HepG2 (cell line): Measurements from ENCODE around the gene ABCA2. TPM values are rescaled to one million over a fixed set of nuclear protein-coding genes. Genes with fewer than 3 reads are reported as not detected.

Source experiments
- ATAC-seq: fragments of 200-7000 bp; cut with Tn5 transposase; 3 replicates; pipeline ENCODE4 v1.9.1; 2020; ENCODE audit warnings: mild to moderate bottlenecking, moderate library complexity
- BruUV-seq: library from RNA; stranded (reverse); fragments of 400-500 nt; replicated peaks from 2 replicates; lab custom pipeline; 2021; lab: Mats Ljungman, UMichigan
- CTCF ChIA-PET: fragments of 300-600 bp; formaldehyde crosslinking; extraction: SDS; loops from one replicate; lab custom pipeline; 2021; ENCODE audit warnings: low total read pairs, inconsistent platforms, low intra/inter-chr PET ratio; lab: Yijun Ruan, JAX
- POLR2A ChIA-PET: fragments of 350-600 bp; sonication (Branson Sonifier 250); formaldehyde crosslinking; loops from one replicate; lab custom pipeline; 2020; ENCODE audit warnings: antibody characterized with exemption, inconsistent platforms; lab: Yijun Ruan, JAX
- DNase-seq: peaks from one replicate; pipeline ENCODE4 v3.0.0-alpha.2; 2015; ENCODE audit warnings: low spot score
- FAIRE-seq: peaks from 3 replicates; lab custom pipeline; 2011; peaks lifted over from hg19 to GRCh38; lab: Jason Lieb, UNC
- H2AFZ ChIP-seq: one replicate; pipeline ENCODE4 v1.6.1; 2011; ENCODE audit warnings: low read length, inconsistent platforms
- H3K27ac ChIP-seq: fragments of 300-600 bp; 3 replicates; pipeline ENCODE4 v1.8.0; 2011; ENCODE audit warnings: mixed run types, mild to moderate bottlenecking, mixed read lengths, low read length, inconsistent platforms; ENCODE audit not compliant: insufficient read depth; ENCODE audit errors: extremely low read length
- H3K27me3 ChIP-seq, 2 experiments: fragments of 200-600 bp in 1 of 2; 2 replicates in 1 of 2; 3 replicates in 1 of 2; pipeline versions ENCODE4 v1.6.0 to v1.8.0; 2011; ENCODE audit warnings: low read length in 2 of 2, mild to moderate bottlenecking in 2 of 2, moderate library complexity in 2 of 2, inconsistent platforms in 1 of 2; ENCODE audit not compliant: insufficient read depth in 2 of 2, control insufficient read depth in 1 of 2
- H3K36me3 ChIP-seq, 2 experiments: fragments of 200-600 bp in 1 of 2; replicated peaks in 1 of 2; 2 replicates in 1 of 2; 3 replicates in 1 of 2; pipeline versions ENCODE4 v1.5.1 to v1.8.0; 2011; ENCODE audit warnings: low read length in 2 of 2, inconsistent platforms in 1 of 2; ENCODE audit not compliant: insufficient read depth in 2 of 2, control insufficient read depth in 1 of 2
- H3K4me1 ChIP-seq: 2 replicates; pipeline ENCODE4 v1.5.1; 2012; ENCODE audit warnings: low read length, inconsistent platforms; ENCODE audit not compliant: insufficient read depth
- H3K4me2 ChIP-seq: 2 replicates; pipeline ENCODE4 v1.6.0; 2011; ENCODE audit warnings: low read depth, low read length, inconsistent platforms
- H3K4me3 ChIP-seq, 3 experiments: fragments of 200-600 bp in 1 of 3; sonication (generic), shearing (Covaris generic) in 1 of 3; replicated peaks in 1 of 3; 2 replicates each; pipeline ENCODE4 v1.5.1; 2011 to 2016; ENCODE audit warnings: low read length in 3 of 3, inconsistent platforms in 2 of 3, low read depth in 2 of 3, mild to moderate bottlenecking in 2 of 3, control low read depth in 1 of 3, mixed read lengths in 1 of 3; ENCODE audit not compliant: insufficient read depth in 1 of 3
- H3K79me2 ChIP-seq: one replicate; pipeline ENCODE4 v1.6.1; 2011; ENCODE audit warnings: low read length, inconsistent platforms; ENCODE audit not compliant: insufficient read depth
- H3K9ac ChIP-seq: 2 replicates; pipeline ENCODE4 v1.6.0; 2011; ENCODE audit warnings: mild to moderate bottlenecking, low read depth, low read length, inconsistent platforms; ENCODE audit not compliant: insufficient read depth
- H3K9me3 ChIP-seq: 2 replicates; pipeline ENCODE4 v1.5.1; 2012; ENCODE audit warnings: mild to moderate bottlenecking, low read length
- H4K20me1 ChIP-seq: 2 replicates; pipeline ENCODE4 v1.6.0; 2011; ENCODE audit warnings: inconsistent platforms, mild to moderate bottlenecking, low read length, moderate library complexity; ENCODE audit not compliant: insufficient read depth
- AHR ChIP-seq: IDR thresholded peaks from 2 replicates; pipeline ENCODE4 v1.6.1; 2018; ENCODE audit warnings: missing genetic modification reagents, missing compliant biosample characterization
- BCL6 ChIP-seq: IDR thresholded peaks from 2 replicates; pipeline ENCODE4 v1.6.1; 2016; ENCODE audit warnings: missing genetic modification reagents, missing compliant biosample characterization
- BRCA1 ChIP-seq: sonication (generic); formaldehyde crosslinking; IDR thresholded peaks from 2 replicates; pipeline ENCODE4 v1.4.0; 2020; ENCODE audit warnings: missing genetic modification reagents
- DNMT3B ChIP-seq: conservative IDR thresholded peaks from 2 replicates; pipeline ENCODE4 v1.6.1; 2016; ENCODE audit warnings: missing biosample characterization, control low read depth
- EHMT2 ChIP-seq: fragments of 200-600 bp; sonication (generic); IDR thresholded peaks from 2 replicates; pipeline ENCODE4 v1.7.0; 2017; ENCODE audit warnings: antibody characterized with exemption, low read depth, low read length, borderline replicate concordance
- FOXO1 ChIP-seq: sonication (generic); formaldehyde crosslinking; IDR thresholded peaks from 2 replicates; pipeline ENCODE4 v1.4.0; 2020; ENCODE audit warnings: missing genetic modification reagents
- HNRNPLL ChIP-seq: fragments of 200-400 bp; formaldehyde crosslinking; IDR thresholded peaks from 2 replicates; pipeline ENCODE4 v1.6.1; 2017; ENCODE audit warnings: mild to moderate bottlenecking, low read depth, low read length; ENCODE audit not compliant: poor library complexity, severe bottlenecking
- MED1 ChIP-seq: sonication (generic); formaldehyde crosslinking; IDR thresholded peaks from 2 replicates; pipeline ENCODE4 v1.4.0; 2020; ENCODE audit warnings: missing genetic modification reagents
- MIXL1 ChIP-seq: IDR thresholded peaks from 2 replicates; pipeline ENCODE4 v1.6.1; 2016
- REPIN1 ChIP-seq: sonication (generic); formaldehyde crosslinking; IDR thresholded peaks from 2 replicates; pipeline ENCODE4 v1.8.0; 2022; ENCODE audit warnings: missing genetic modification reagents, low read depth, mild to moderate bottlenecking, borderline replicate concordance
- RFXANK ChIP-seq: IDR thresholded peaks from 2 replicates; pipeline ENCODE4 v1.6.1; 2016
- TAF1 ChIP-seq: sonication (generic); formaldehyde crosslinking; IDR thresholded peaks from 2 replicates; pipeline ENCODE4 v1.4.0; 2020; ENCODE audit warnings: missing genetic modification reagents
- TARDBP ChIP-seq: sonication (generic); formaldehyde crosslinking; IDR thresholded peaks from 2 replicates; pipeline ENCODE4 v1.8.0; 2022; ENCODE audit warnings: mild to moderate bottlenecking, missing genetic modification reagents
- TOPORS ChIP-seq: sonication (generic); formaldehyde crosslinking; IDR thresholded peaks from 2 replicates; pipeline ENCODE4 v1.8.0; 2023; ENCODE audit warnings: mild to moderate bottlenecking, missing genetic modification reagents
- ZC3H13 ChIP-seq: sonication (generic); formaldehyde crosslinking; IDR thresholded peaks from 2 replicates; pipeline ENCODE4 v1.8.1; 2023; ENCODE audit warnings: mild to moderate bottlenecking, missing genetic modification reagents, moderate library complexity
- ZNF572 ChIP-seq: sonication (generic); formaldehyde crosslinking; IDR thresholded peaks from 2 replicates; pipeline ENCODE4 v1.5.1; 2020; ENCODE audit warnings: mild to moderate bottlenecking, missing genetic modification reagents
- ZNF614 ChIP-seq: IDR thresholded peaks from 2 replicates; pipeline ENCODE4 v1.6.1; 2018; ENCODE audit warnings: missing biosample characterization, missing genetic modification reagents, inconsistent platforms, borderline replicate concordance
- ZNF773 ChIP-seq: sonication (generic); formaldehyde crosslinking; IDR thresholded peaks from 2 replicates; pipeline ENCODE4 v1.4.0; 2020; ENCODE audit warnings: missing genetic modification reagents, borderline replicate concordance
- ZNF782 ChIP-seq: sonication (generic); formaldehyde crosslinking; IDR thresholded peaks from 2 replicates; pipeline ENCODE4 v1.4.0; 2020; ENCODE audit warnings: missing genetic modification reagents, mild to moderate bottlenecking, borderline replicate concordance
- ZNF879 ChIP-seq: sonication (generic); formaldehyde crosslinking; IDR thresholded peaks from 2 replicates; pipeline ENCODE4 v1.8.1; 2023; ENCODE audit warnings: missing genetic modification reagents
- WGBS: methylation state at CpG from one replicate; pipeline ENCODE4 v1.1.6; 2017; ENCODE audit warnings: low lambda C conversion rate; 5-methylcytosine and 5-hydroxymethylcytosine counted together
- in situ Hi-C: cut with HindIII; loops from 2 replicates; pipeline ENCODE4 v1.10.0; 2017; ENCODE audit warnings: low pct_unique_long_range_greater_than_20kb; ENCODE audit not compliant: extremely low pct_ligation_motif_present
- intact Hi-C: fragments of 100-400 bp; cut with micrococcal nuclease; formaldehyde crosslinking; loops from one replicate; pipeline ENCODE4 v1.10.0; 2022; ENCODE audit not compliant: unreplicated experiment
- polyA plus RNA-seq, 8 experiments: library from polyadenylated mRNA; depleted of rRNA in 3 of 8; stranded (reverse) in 7 of 8; unstranded in 1 of 8; fragments of >200 nt; fragmentation: Illumina TruSeq in 4 of 8; extraction: Trizol in 4 of 8; gene quantifications; 2 replicates each; pipeline versions ENCODE4 v1.2.1 to v1.2.3, GENCODE V29; 2011 to 2016; ENCODE audit warnings: low read depth in 4 of 8, missing spikeins in 1 of 8, mixed read lengths in 1 of 8; ENCODE audit not compliant: insufficient read depth in 1 of 8
- total RNA-seq, 5 experiments: library from RNA; depleted of rRNA; stranded (reverse); fragments of >200 nt; fragmentation: Illumina TruSeq; extraction: Trizol; gene quantifications; 2 replicates each; pipeline ENCODE4 v1.2.3, GENCODE V29; 2016; ENCODE audit warnings: low read depth in 1 of 5
- TF ChIP-seq, protein P1 (sequence below): sonication (generic); formaldehyde crosslinking; IDR thresholded peaks from 2 replicates; pipeline ENCODE4 v1.4.0; 2020; ENCODE audit warnings: missing genetic modification reagents

ABCA2 gene
- total and polyA plus RNA-seq, 2 of the 13 experiments (the other 11 are each of a cell fraction or from before 2014, with no cell fraction given) = 2.9 to 19.2 TPM

DNA sequence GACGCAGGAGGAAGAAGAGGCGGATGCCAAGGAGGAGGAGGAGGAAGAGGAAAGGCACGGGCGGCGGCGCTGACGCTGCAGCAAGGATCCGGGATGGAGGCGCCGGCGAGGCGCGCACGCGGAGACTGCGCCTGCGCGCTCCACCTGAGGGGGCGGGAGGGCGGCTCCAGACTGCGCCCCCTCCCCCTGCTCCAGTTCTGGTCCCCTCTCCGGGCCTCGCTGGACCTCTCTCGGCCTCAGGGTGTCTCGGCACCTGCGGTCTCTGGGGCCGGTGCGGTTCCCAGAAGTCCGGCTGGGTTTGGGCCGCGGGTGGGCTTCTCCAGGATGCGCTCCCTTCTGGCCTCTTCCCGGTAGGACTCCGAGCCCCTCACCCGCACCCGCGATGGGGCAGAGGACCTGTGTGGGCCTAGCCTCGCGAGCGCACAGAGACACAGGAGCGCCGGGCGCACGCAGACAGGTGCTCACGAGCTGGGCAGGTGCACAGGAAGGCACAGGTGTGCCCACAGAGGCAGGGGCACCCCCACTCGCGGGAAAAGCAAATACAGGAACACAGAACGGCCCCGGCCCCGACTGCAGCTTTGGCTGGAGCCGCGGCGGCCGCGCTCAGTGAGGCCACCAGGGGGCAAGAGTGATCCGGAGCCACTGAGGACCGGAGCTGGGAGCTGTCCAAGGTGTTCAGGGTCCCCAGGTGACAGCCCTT is 18.2 kb upstream of the ABCA2 start, which contains the start of gene NPDC1:
NPDC1 (minus strand) TSS at position 90 of the 700 bp plus-strand sequence. CDS start 188 bp downstream, outside the sequence.
- Histone ChIP-seq H3K4me1 (peaks cover 25% of the 10 kb centered on the region), H3K27me3 (peaks cover 3 to 27% of the 10 kb centered on the region in 2 experiments; a peak in 4 of 5 replicates), H3K9me3 (no peaks in the 10 kb centered on the region), H2AFZ (no peak within 1 kb of the TSS), H3K79me2 (no peaks in the 10 kb centered on the region), H4K20me1 (peaks cover 3% of the 10 kb centered on the region; the same call in 1 of the 2 replicates), H3K4me3 (peak within 1 kb of the TSS; percentile 57 to 77 (median 58); a peak in 5 of 6 replicates), H3K36me3 (no peaks in the 10 kb centered on the region), H3K4me2 (peak within 1 kb of the TSS; percentile 84), H3K9ac (no peak within 1 kb of the TSS), H3K27ac (no peak within 1 kb of the TSS)
- ATAC-seq = peak; percentile 76
- peak; percentile 80 for FAIRE-seq
- in situ Hi-C loops (loop anchor here (10.0 kb wide), 1 partner anchor 271 kb away; no protein-coding TSS in a partner anchor), intact Hi-C loops (loop anchor here (1.0 kb wide), 1 partner anchor 21 kb away; no protein-coding TSS in a partner anchor)
- DNase-seq = peak; percentile 71
- 1% methylated on average over 18 of the region's 57 CpGs for WGBS
- BruUV-seq = no TSS peak
- POLR2A ChIA-PET = interaction anchor here (0.7 to 1.1 kb wide), 7 partner anchors 10 to 40 kb away, joined by 3 to 9 read pairs (median 5); partner anchors contain the start of genes MAN1B1, SAPCD2 and UAP1L1
- CTCF ChIA-PET = interaction anchor here (0.6 to 2.8 kb wide), 3 partner anchors 18 to 231 kb away, joined by 3 to 25 read pairs (median 16); partner anchors contain the start of gene TOR4A
- TF ChIP-seq REPIN1 (peak; percentile 56; the same call in 1 of the 2 replicates), BRCA1 (peak; percentile 93; the same call in 1 of the 2 replicates), ZNF614 (peak; percentile 69; the same call in 1 of the 2 replicates), ZC3H13 (0 out of 2 replicates have a peak, but pooled peaks have one; percentile 48), TOPORS (CRISPR knock-in tag) (0 out of 2 replicates have a peak, but pooled peaks have one; percentile 51), FOXO1 (CRISPR knock-in tag) (0 out of 2 replicates have a peak, but pooled peaks have one; percentile 57), TAF1 (0 out of 2 replicates have a peak, but pooled peaks have one; percentile 17), MED1 (peak; percentile 57; the same call in 1 of the 2 replicates), EHMT2 (peak; percentile 77; the same call in 1 of the 2 replicates), ZNF572 (no peak), ZNF773 (CRISPR knock-in tag) (no peak; the same call in 1 of the 2 replicates), HNRNPLL (peak; percentile 34), TARDBP (CRISPR knock-in tag) (peak; percentile 50; the same call in 1 of the 2 replicates), ZNF879 (CRISPR knock-in tag) (0 out of 2 replicates have a peak, but pooled peaks have one; percentile 50), MIXL1 (peak; percentile 49; the same call in 1 of the 2 replicates), AHR (peak; percentile 81; the same call in 1 of the 2 replicates), ZNF782 (no peak; the same call in 1 of the 2 replicates), BCL6 (peak; percentile 60; the same call in 1 of the 2 replicates), RFXANK (CRISPR knock-in tag) (peak; percentile 71; the same call in 1 of the 2 replicates), DNMT3B (CRISPR knock-in tag) (0 out of 2 replicates have a peak, but pooled peaks have one; percentile 25)
- TF ChIP-seq, protein P1, sequence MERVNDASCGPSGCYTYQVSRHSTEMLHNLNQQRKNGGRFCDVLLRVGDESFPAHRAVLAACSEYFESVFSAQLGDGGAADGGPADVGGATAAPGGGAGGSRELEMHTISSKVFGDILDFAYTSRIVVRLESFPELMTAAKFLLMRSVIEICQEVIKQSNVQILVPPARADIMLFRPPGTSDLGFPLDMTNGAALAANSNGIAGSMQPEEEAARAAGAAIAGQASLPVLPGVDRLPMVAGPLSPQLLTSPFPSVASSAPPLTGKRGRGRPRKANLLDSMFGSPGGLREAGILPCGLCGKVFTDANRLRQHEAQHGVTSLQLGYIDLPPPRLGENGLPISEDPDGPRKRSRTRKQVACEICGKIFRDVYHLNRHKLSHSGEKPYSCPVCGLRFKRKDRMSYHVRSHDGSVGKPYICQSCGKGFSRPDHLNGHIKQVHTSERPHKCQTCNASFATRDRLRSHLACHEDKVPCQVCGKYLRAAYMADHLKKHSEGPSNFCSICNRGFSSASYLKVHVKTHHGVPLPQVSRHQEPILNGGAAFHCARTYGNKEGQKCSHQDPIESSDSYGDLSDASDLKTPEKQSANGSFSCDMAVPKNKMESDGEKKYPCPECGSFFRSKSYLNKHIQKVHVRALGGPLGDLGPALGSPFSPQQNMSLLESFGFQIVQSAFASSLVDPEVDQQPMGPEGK (CRISPR knock-in tag) = peak; percentile 54
